NCI-H1930 (cell line): ENCODE results near the gene SAC3D1.

ENCODE experiments used
- DNase-seq, 2 experiments: peaks; one replicate each; lab custom pipeline; 2025; lab: John Stamatoyannopoulos, UW

SAC3D1 gene

DNA sequence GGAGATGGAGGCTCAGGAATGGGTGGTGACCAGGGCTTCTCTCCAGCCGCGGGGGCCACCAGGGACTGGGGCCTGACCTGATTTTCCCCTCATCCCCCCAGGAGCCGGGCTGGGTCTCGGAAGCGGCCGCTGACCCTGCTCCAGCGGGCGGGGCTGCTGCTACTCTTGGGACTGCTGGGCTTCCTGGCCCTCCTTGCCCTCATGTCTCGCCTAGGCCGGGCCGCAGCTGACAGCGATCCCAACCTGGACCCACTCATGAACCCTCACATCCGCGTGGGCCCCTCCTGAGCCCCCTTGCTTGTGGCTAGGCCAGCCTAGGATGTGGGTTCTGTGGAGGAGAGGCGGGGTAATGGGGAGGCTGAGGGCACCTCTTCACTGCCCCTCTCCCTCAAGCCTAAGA is 46.8 kb downstream of the SAC3D1 start:
- no peak for DNase-seq

DNA sequence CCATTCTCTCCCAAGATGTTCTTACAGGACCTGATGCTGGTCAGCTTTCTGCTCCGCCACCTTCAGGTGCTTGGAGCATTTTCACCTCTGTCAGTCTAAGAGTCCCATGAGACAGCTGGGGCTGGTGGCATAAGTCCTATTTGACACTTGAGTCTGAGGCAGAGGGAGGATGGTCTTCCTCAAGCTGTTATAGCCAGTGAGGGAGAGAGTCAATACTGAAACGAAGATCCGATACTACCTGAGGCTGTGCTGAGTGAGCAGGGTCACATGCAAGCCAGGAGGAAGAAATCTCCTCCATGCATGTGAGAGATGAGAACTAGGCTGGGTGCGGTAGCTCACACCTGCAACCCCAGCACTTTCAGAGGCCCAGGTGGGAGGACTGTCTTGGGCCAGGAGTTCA is 48.6 kb downstream of the SAC3D1 start:
- no peak for DNase-seq

DNA sequence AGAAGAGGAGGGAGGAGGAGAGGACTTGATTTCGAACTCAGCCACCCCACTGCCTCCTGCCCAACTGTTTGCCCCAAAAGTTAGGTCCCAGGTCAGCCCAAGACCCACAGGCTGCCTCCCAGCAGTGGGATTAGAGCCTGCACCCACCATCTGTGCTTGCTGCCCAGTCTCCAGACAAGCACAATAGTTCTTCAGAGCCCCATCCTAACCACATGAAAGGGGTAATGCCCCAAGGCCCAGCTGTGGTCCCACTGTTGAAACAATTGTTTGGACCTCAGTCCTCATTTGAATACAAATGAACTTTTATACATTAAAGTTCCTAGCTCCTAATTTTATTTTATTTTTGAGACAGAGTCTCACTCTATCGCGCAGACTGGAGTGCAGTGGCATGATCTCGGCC is 49.6 kb downstream of the SAC3D1 start:
- no peak for DNase-seq
